ENCODE measurements around the gene TSHZ2. TPM values are rescaled to one million over a fixed set of nuclear protein-coding genes. Genes with fewer than 3 reads are reported as not detected.

Gene TSHZ2
- total RNA-seq, 4 donors from 2014 or later: 10.3 to 15.0 (median 12.9) TPM

- peak; percentile 83 for DNase-seq (ENCODE audit: extremely low spot score)
- TF ChIP-seq POLR2AphosphoS5 (IDR thresholded peaks at IDR 0.05) (no peak), POLR2A (IDR thresholded peaks at IDR 0.05; ENCODE audit: low read depth) (no peak), EP300 (IDR thresholded peaks at IDR 0.05) (no peak), CTCF (IDR thresholded peaks at IDR 0.05) (no peak)
- intact Hi-C loops (cut with DNase I): no loop called here
- Histone ChIP-seq H3K27me3 (peaks cover 0 to 6% (median 0%) of the 10 kb centered on the region in 4 donors), H3K27ac (replicated peaks in 1 of 4) (no peak overlapping the region), H3K36me3 (no peaks in the 10 kb centered on the region), H3K4me3 (no peak overlapping the region), H3K4me1 (no peaks in the 10 kb centered on the region), H3K9me3 (no peaks in the 10 kb centered on the region)
- 76% methylated on average over 12 of the region's 12 CpGs for WGBS
These were observed 203.1 kb downstream of the TSHZ2 start for GRCh38 chr20:53175135-53175780.

DNA sequence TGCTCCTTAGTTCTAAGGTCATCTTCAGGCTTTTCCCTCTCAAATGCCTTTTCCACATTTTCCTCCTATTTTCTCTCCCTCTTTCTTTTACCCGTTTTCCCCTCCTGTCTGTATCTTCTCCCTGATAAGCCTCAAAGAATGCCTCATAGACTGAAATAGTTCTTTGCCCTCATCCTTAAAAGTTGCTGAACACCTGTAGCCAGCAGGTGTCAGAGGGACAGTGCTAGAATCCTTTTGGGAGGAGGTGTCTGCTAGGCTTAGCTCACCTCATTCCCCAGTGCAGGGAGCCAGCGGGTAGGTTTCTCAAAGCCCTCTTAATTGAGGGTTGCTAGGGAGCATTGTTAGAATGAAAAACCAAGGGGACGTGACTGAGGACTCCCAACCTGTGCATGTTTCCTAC, 204.0 kb downstream of the TSHZ2 start:
- no peaks in the 10 kb centered on the region for H3K9me3 ChIP-seq
- intact Hi-C loops (cut with DNase I): no loop called here
- TF ChIP-seq EP300 (IDR thresholded peaks at IDR 0.05) (no peak), POLR2A (IDR thresholded peaks at IDR 0.05; ENCODE audit: low read depth) (no peak), POLR2AphosphoS5 (IDR thresholded peaks at IDR 0.05) (no peak), CTCF (IDR thresholded peaks at IDR 0.05) (no peak)
- no peaks in the 10 kb centered on the region for H3K4me1 ChIP-seq
- H3K36me3 ChIP-seq: no peaks in the 10 kb centered on the region
- 66% methylated on average over 3 of the region's 3 CpGs for WGBS
- no peak overlapping the region for H3K4me3 ChIP-seq
- peaks cover 0 to 6% (median 0%) of the 10 kb centered on the region in 4 donors for H3K27me3 ChIP-seq
- peak; percentile 74 for DNase-seq (ENCODE audit: extremely low spot score)
- H3K27ac ChIP-seq (replicated peaks in 1 of 4): no peak overlapping the region

- Histone ChIP-seq H3K36me3 (no peaks in the 10 kb centered on the region), H3K27ac (replicated peaks in 1 of 4) (no peak overlapping the region), H3K4me1 (no peaks in the 10 kb centered on the region), H3K27me3 (peaks cover 0 to 6% (median 0%) of the 10 kb centered on the region in 4 donors), H3K4me3 (no peak overlapping the region), H3K9me3 (no peaks in the 10 kb centered on the region)
- TF ChIP-seq CTCF (IDR thresholded peaks at IDR 0.05): no peak
- TF ChIP-seq EP300 (IDR thresholded peaks at IDR 0.05): no peak
- no peak for TF ChIP-seq POLR2A (IDR thresholded peaks at IDR 0.05; ENCODE audit: low read depth)
- TF ChIP-seq POLR2AphosphoS5 (IDR thresholded peaks at IDR 0.05): no peak
- WGBS: 100% methylated on average over 1 of the region's 2 CpGs
- no peak for DNase-seq (ENCODE audit: extremely low spot score)
- intact Hi-C loops (cut with DNase I): no loop called here
These were observed 205.5 kb downstream of the TSHZ2 start for GRCh38 chr20:53177687-53178086.

DNA sequence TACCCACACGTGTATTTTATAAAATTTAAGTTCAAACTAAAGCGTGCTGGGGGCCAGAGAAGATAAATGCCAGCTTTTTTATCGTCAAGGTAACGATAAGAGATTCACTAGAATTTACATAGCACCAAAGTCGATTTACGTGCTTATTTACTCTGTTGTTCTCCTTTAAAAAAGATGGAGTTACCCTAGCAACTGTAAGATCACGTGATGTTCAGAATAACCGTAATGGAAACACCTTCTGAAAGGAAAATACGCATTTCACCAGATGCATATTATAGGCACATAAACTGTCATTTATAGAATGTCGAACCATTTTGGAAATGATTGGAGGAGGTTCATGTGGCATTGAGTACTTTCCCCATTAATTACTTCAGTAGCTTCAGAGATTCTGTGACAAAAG, 207.6 kb downstream of the TSHZ2 start:
- WGBS: 86% methylated on average over 10 of the region's 10 CpGs
- DNase-seq (ENCODE audit: extremely low spot score): no peak
- H3K27ac ChIP-seq (replicated peaks in 1 of 4): no peak overlapping the region
- TF ChIP-seq CTCF (IDR thresholded peaks at IDR 0.05): no peak
- TF ChIP-seq EP300 (IDR thresholded peaks at IDR 0.05): no peak
- no peak for TF ChIP-seq POLR2A (IDR thresholded peaks at IDR 0.05; ENCODE audit: low read depth)
- no peak for TF ChIP-seq POLR2AphosphoS5 (IDR thresholded peaks at IDR 0.05)
- intact Hi-C loops (cut with DNase I): no loop called here
- H3K4me3 ChIP-seq: no peak overlapping the region
- H3K36me3 ChIP-seq: no peaks in the 10 kb centered on the region
- H3K4me1 ChIP-seq: no peaks in the 10 kb centered on the region
- H3K9me3 ChIP-seq: no peaks in the 10 kb centered on the region
- peaks cover 0 to 10% (median 0%) of the 10 kb centered on the region in 4 donors for H3K27me3 ChIP-seq

DNA sequence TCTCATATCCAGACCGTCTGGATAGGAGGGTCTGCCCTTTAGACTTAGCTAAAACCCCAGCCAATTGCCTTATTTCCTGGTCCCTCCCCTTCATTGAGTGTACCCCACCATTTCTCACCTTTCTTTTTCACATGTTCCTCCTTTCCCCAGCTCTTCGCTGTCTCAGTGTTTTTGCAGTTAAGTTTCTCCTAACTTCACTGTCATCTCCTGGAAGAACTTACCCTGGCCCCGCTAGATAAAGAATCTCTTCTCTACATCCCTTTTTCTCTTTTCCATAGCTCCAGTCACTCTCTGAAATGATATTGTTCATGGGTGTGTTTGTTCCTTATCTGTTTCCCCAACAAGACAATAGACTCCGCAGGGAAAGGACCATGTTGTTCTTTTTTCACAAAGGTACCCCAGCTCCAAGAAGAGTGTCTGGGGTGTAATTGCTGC, 208.8 kb downstream of the TSHZ2 start:
- 88% methylated on average over 4 of the region's 4 CpGs for WGBS
- Histone ChIP-seq H3K36me3 (no peaks in the 10 kb centered on the region), H3K4me3 (no peak overlapping the region), H3K4me1 (no peaks in the 10 kb centered on the region), H3K9me3 (no peaks in the 10 kb centered on the region), H3K27me3 (peaks cover 0 to 4% (median 0%) of the 10 kb centered on the region in 4 donors), H3K27ac (replicated peaks in 1 of 4) (no peak overlapping the region)
- intact Hi-C loops (cut with DNase I): no loop called here
- TF ChIP-seq CTCF (IDR thresholded peaks at IDR 0.05) (no peak), POLR2AphosphoS5 (IDR thresholded peaks at IDR 0.05) (no peak), POLR2A (IDR thresholded peaks at IDR 0.05; ENCODE audit: low read depth) (no peak), EP300 (IDR thresholded peaks at IDR 0.05) (no peak)
- no peak for DNase-seq (ENCODE audit: extremely low spot score)

Measured in esophagus muscularis mucosa (tissue), 4 donors.